ENCODE results near the gene ATP2B2. TPM values are rescaled to one million over a fixed set of nuclear protein-coding genes. Genes with fewer than 3 reads are reported as not detected.

Gene ATP2B2
- total and polyA plus RNA-seq, 12 donors = 0.37 to 3.0 (median 1.6) TPM

GRCh38 chr3:10378742-10379141 lies 126.6 kb downstream of the ATP2B2 start:
- WGBS, 4 donors = 82 to 94% (median 88%) methylated on average over 7 of the region's 7 CpGs
- Histone ChIP-seq H3K36me3 (replicated peaks in 1 of 2) (no peaks in the 10 kb centered on the region), H3K4me3 (no peak overlapping the region), H3K27me3 (no peaks in the 10 kb centered on the region), H3K9me3 (replicated peaks in 1 of 3) (no peaks in the 10 kb centered on the region), H3K4me1 (replicated peaks in 1 of 2) (no peaks in the 10 kb centered on the region), H3K27ac (no peak overlapping the region)
- intact Hi-C loops (cut with DNase I) = no loop called here
- TF ChIP-seq POLR2A (IDR thresholded peaks at IDR 0.05) = no peak
- DNase-seq = no peak

GRCh38 chr3:10378246-10378645 lies 127.1 kb downstream of the ATP2B2 start:
- Histone ChIP-seq H3K4me1 (replicated peaks in 1 of 2) (no peaks in the 10 kb centered on the region), H3K9me3 (replicated peaks in 1 of 3) (no peaks in the 10 kb centered on the region), H3K4me3 (no peak overlapping the region), H3K27me3 (no peaks in the 10 kb centered on the region), H3K27ac (no peak overlapping the region), H3K36me3 (replicated peaks in 1 of 2) (no peaks in the 10 kb centered on the region)
- TF ChIP-seq CTCF (IDR thresholded peaks at IDR 0.05) = no peak
- TF ChIP-seq POLR2A (IDR thresholded peaks at IDR 0.05) = no peak
- WGBS, 4 donors = 82 to 88% (median 84%) methylated on average over 12 to 16 of the region's 16 CpGs
- DNase-seq = no peak
- intact Hi-C loops (cut with DNase I) = no loop called here

GRCh38 chr3:10377148-10377725 lies 128.1 kb downstream of the ATP2B2 start:
- no peak for TF ChIP-seq CTCF (IDR thresholded peaks at IDR 0.05)
- no peak for TF ChIP-seq POLR2A (IDR thresholded peaks at IDR 0.05)

GRCh38 chr3:10376353-10376752 lies 129.0 kb downstream of the ATP2B2 start:
- Histone ChIP-seq H3K27me3 (no peaks in the 10 kb centered on the region), H3K4me1 (replicated peaks in 1 of 2) (no peaks in the 10 kb centered on the region), H3K9me3 (replicated peaks in 1 of 3) (no peaks in the 10 kb centered on the region), H3K27ac (no peak overlapping the region), H3K36me3 (replicated peaks in 1 of 2) (no peaks in the 10 kb centered on the region), H3K4me3 (no peak overlapping the region)
- no peak for TF ChIP-seq POLR2A (IDR thresholded peaks at IDR 0.05)
- no peak for TF ChIP-seq CTCF (IDR thresholded peaks at IDR 0.05)
- no peak for DNase-seq
- intact Hi-C loops (cut with DNase I) = no loop called here
- WGBS, 4 donors = 72 to 81% (median 76%) methylated on average over 5 to 6 of the region's 6 CpGs

More at GRCh38 chr3:10377148-10377725, 128.1 kb downstream of the ATP2B2 start:
- Histone ChIP-seq H3K27ac (no peak overlapping the region), H3K9me3 (replicated peaks in 1 of 3) (no peaks in the 10 kb centered on the region), H3K4me1 (replicated peaks in 1 of 2) (no peaks in the 10 kb centered on the region), H3K27me3 (no peaks in the 10 kb centered on the region), H3K4me3 (no peak overlapping the region), H3K36me3 (replicated peaks in 1 of 2) (no peaks in the 10 kb centered on the region)
- intact Hi-C loops (cut with DNase I) = no loop called here
- no peak for DNase-seq
- 67 to 72% (median 69%) methylated on average over 11 to 16 of the region's 16 CpGs for WGBS, 4 donors
